Neuronal stem cell (in vitro differentiated cells): ENCODE data around the gene ACY1.
A peak's percentile ranks its signal among the peaks of the same experiment; 100 is the strongest.

Experiments used
- DNase-seq: peaks from one replicate; pipeline ENCODE4 v3.0.0-alpha.2; 2013; ENCODE audit warnings: low spot score
- H2AFZ ChIP-seq: one replicate; pipeline ENCODE4 v1.6.1; 2013; ENCODE audit warnings: mild to moderate bottlenecking, low read length, inconsistent platforms
- H2AK5ac ChIP-seq: 2 replicates; pipeline ENCODE4 v1.6.1; 2013; ENCODE audit warnings: low read depth, mild to moderate bottlenecking, inconsistent platforms, low read length, moderate library complexity, mixed read lengths
- H2BK120ac ChIP-seq: 2 replicates; pipeline ENCODE4 v1.6.1; 2013; ENCODE audit warnings: low read depth, mild to moderate bottlenecking, inconsistent platforms, low read length, moderate library complexity, mixed read lengths
- H2BK12ac ChIP-seq: one replicate; pipeline ENCODE4 v1.6.1; 2013; ENCODE audit warnings: low read length, inconsistent platforms
- H2BK15ac ChIP-seq: 2 replicates; pipeline ENCODE4 v1.6.1; 2013; ENCODE audit warnings: mild to moderate bottlenecking, low read length, inconsistent platforms, mixed read lengths
- H2BK5ac ChIP-seq: one replicate; pipeline ENCODE4 v1.6.1; 2013; ENCODE audit warnings: inconsistent platforms, mild to moderate bottlenecking, low read length, moderate library complexity
- H3K14ac ChIP-seq: one replicate; pipeline ENCODE4 v1.6.1; 2013; ENCODE audit warnings: low read length, inconsistent platforms
- H3K18ac ChIP-seq: 2 replicates; pipeline ENCODE4 v1.6.1; 2013; ENCODE audit warnings: low read length, inconsistent platforms
- H3K23ac ChIP-seq: 2 replicates; pipeline ENCODE4 v1.6.1; 2013; ENCODE audit warnings: low read depth, mild to moderate bottlenecking, mixed read lengths, low read length, inconsistent platforms; ENCODE audit not compliant: poor library complexity
- H3K27ac ChIP-seq: replicated peaks from 3 replicates; pipeline ENCODE4 v1.5.1; 2013; ENCODE audit warnings: low read length, inconsistent platforms
- H3K27me3 ChIP-seq, 3 experiments: 2 replicates each; pipeline ENCODE4 v1.6.1; 2013; ENCODE audit warnings: low read length in 3 of 3, mild to moderate bottlenecking in 2 of 3, inconsistent platforms in 1 of 3, low read depth in 1 of 3, mixed read lengths in 1 of 3, moderate library complexity in 1 of 3; ENCODE audit not compliant: control insufficient read depth in 3 of 3, insufficient read depth in 3 of 3
- H3K36me3 ChIP-seq, 2 donors: replicated peaks in 1 of 2; 2 replicates each; pipeline ENCODE4 v1.6.1; 2013; ENCODE audit warnings: low read length in 2 of 2; ENCODE audit not compliant: control insufficient read depth in 2 of 2, insufficient read depth in 2 of 2
- H3K4ac ChIP-seq: 2 replicates; pipeline ENCODE4 v1.6.1; 2013; ENCODE audit warnings: inconsistent platforms, mild to moderate bottlenecking, low read length, moderate library complexity
- H3K4me1 ChIP-seq, 2 donors: 1 replicate in 1 of 2; 2 replicates in 1 of 2; pipeline ENCODE4 v1.6.1; 2013; ENCODE audit warnings: low read length in 2 of 2, low read depth in 1 of 2; ENCODE audit not compliant: control insufficient read depth in 2 of 2, insufficient read depth in 1 of 2
- H3K4me2 ChIP-seq: one replicate; pipeline ENCODE4 v1.6.1; 2013; ENCODE audit warnings: mild to moderate bottlenecking, low read length, inconsistent platforms; ENCODE audit not compliant: insufficient read depth, poor library complexity, severe bottlenecking
- H3K4me3 ChIP-seq, 2 donors: 2 replicates each; pipeline ENCODE4 v1.5.1; 2013; ENCODE audit warnings: low read length in 2 of 2, mild to moderate bottlenecking in 2 of 2, inconsistent platforms in 1 of 2, moderate library complexity in 1 of 2
- H3K79me1 ChIP-seq: one replicate; pipeline ENCODE4 v1.6.1; 2013; ENCODE audit warnings: low read depth, mild to moderate bottlenecking, inconsistent platforms, low read length, moderate library complexity
- H3K9ac ChIP-seq: one replicate; pipeline ENCODE4 v1.6.1; 2013; ENCODE audit warnings: mild to moderate bottlenecking, low read depth, low read length, inconsistent platforms; ENCODE audit not compliant: poor library complexity
- H3K9me3 ChIP-seq, 2 donors: replicated peaks in 1 of 2; 2 replicates each; pipeline versions ENCODE3 to v1.6.1; 2013; ENCODE audit warnings: low read length in 2 of 2, mild to moderate bottlenecking in 2 of 2, inconsistent platforms in 1 of 2, low read depth in 1 of 2, mixed read lengths in 1 of 2, moderate library complexity in 1 of 2; ENCODE audit not compliant: control insufficient read depth in 2 of 2, insufficient read depth in 1 of 2
- H4K8ac ChIP-seq: one replicate; pipeline ENCODE4 v1.6.1; 2013; ENCODE audit warnings: low read depth, mild to moderate bottlenecking, inconsistent platforms, low read length, moderate library complexity
- H4K91ac ChIP-seq: one replicate; pipeline ENCODE4 v1.6.1; 2013; ENCODE audit warnings: low read length, low read depth, mild to moderate bottlenecking, inconsistent platforms; ENCODE audit not compliant: poor library complexity
- WGBS, 2 donors: extraction: QIAGEN DNeasy Blood & Tissue Kit; methylation state at CpG; one replicate each; pipeline ENCODE4 v1.1.7; 2013; ENCODE audit warnings: missing lambda C conversion rate in 2 of 2, mixed read lengths in 1 of 2; ENCODE audit not compliant: insufficient read length in 2 of 2, insufficient replicate concordance in 1 of 2; ENCODE audit errors: extremely low coverage in 2 of 2; 5-methylcytosine and 5-hydroxymethylcytosine counted together

ACY1 gene

DNA sequence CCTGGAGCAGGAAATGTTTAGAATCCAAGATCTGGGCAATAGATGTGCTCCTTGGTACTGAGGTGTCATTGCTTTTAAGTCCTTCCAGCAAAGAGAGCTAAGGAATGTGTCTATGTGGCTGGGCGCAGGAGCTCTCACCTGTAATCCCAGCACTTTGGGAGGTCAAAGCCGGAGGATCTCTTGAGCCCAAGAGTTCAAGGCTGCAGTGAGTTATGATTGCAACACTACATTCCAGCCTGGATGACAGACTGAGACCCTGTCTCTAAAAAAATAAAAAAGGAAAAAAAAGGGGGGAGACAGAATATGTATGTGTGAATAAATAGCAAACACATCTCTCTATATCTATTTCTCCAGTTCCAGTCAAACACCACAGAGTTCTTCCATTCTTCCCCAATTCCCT is 32.4 kb upstream of the ACY1 start:
- Histone ChIP-seq H4K91ac (no peak overlapping the region), H3K9ac (no peak overlapping the region), H3K36me3 (no peaks in the 10 kb centered on the region), H2BK5ac (no peak overlapping the region), H3K4me1 (peaks cover 7 to 9% of the 10 kb centered on the region in 2 donors), H2BK15ac (no peak overlapping the region), H3K4ac (no peak overlapping the region), H2BK120ac (no peak overlapping the region), H4K8ac (no peak overlapping the region), H2AK5ac (no peak overlapping the region), H3K18ac (no peak overlapping the region), H3K4me3 (no peak overlapping the region), H3K27ac (no peak overlapping the region), H3K27me3 (peaks cover 0 to 24% (median 10%) of the 10 kb centered on the region in 3 experiments), H2AFZ (no peak overlapping the region), H3K4me2 (no peak overlapping the region), H3K9me3 (peaks cover 0 to 11% of the 10 kb centered on the region in 2 donors), H3K23ac (no peak overlapping the region), H3K79me1 (no peaks in the 10 kb centered on the region), H2BK12ac (no peak overlapping the region), H3K14ac (no peak overlapping the region)
- no peak for DNase-seq
- no CpG with 5 or more reads among the region's 2 CpGs for WGBS, 2 donors

DNA sequence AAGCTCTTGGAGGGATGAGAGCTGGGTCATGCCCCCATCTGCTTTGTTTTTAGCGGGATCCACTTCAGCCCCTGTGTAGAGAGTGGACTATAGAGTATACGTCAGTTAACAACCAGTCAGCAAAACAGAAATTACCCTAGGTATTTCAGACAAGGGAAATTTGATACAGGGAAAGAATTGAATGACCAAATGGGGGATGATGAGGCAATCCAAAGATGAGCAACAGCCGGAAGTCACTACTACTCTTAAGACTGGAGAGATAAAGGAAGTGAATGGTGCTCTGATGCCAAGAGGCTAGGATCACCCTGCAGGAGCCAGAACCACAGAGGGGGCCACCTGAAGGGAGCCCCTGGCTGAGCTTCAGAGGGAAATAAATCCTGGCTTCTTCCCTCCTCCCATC is 29.9 kb upstream of the ACY1 start:
- Histone ChIP-seq H3K27me3 (peaks cover 0 to 24% (median 11%) of the 10 kb centered on the region in 3 experiments), H3K14ac (no peak overlapping the region), H2AFZ (peak overlapping the region; percentile 64), H4K8ac (no peak overlapping the region), H3K18ac (no peak overlapping the region), H2BK12ac (no peak overlapping the region), H3K23ac (no peak overlapping the region), H3K4me3 (no peak overlapping the region), H2BK15ac (no peak overlapping the region), H3K9ac (no peak overlapping the region), H2AK5ac (no peak overlapping the region), H3K4me2 (no peak overlapping the region), H3K27ac (no peak overlapping the region), H3K79me1 (peaks cover 2% of the 10 kb centered on the region), H4K91ac (no peak overlapping the region), H2BK5ac (no peak overlapping the region), H3K4ac (no peak overlapping the region), H3K36me3 (peaks cover 11 to 18% of the 10 kb centered on the region in 2 donors), H3K4me1 (peaks cover 7 to 18% of the 10 kb centered on the region in 2 donors), H3K9me3 (peaks cover 0 to 10% of the 10 kb centered on the region in 2 donors), H2BK120ac (no peak overlapping the region)
- no CpG with 5 or more reads among the region's 3 CpGs for WGBS, 2 donors
- no peak for DNase-seq

GRCh38 chr3:51954105-51954504 is 29.2 kb upstream of the ACY1 start:
- Histone ChIP-seq H3K36me3 (peaks cover 13 to 25% of the 10 kb centered on the region in 2 donors), H3K23ac (no peak overlapping the region), H3K14ac (no peak overlapping the region), H3K18ac (no peak overlapping the region), H2BK12ac (no peak overlapping the region), H3K79me1 (peaks cover 2% of the 10 kb centered on the region), H3K27me3 (peaks cover 0 to 24% (median 11%) of the 10 kb centered on the region in 3 experiments), H4K91ac (no peak overlapping the region), H3K4me3 (peak overlapping the region in 1 of 2 donors; percentile 7), H2BK120ac (no peak overlapping the region), H3K9ac (no peak overlapping the region), H3K9me3 (peaks cover 0 to 9% of the 10 kb centered on the region in 2 donors), H3K4me2 (no peak overlapping the region), H3K4ac (no peak overlapping the region), H2BK5ac (no peak overlapping the region), H2AFZ (peak overlapping the region; percentile 64), H3K4me1 (peaks cover 7 to 18% of the 10 kb centered on the region in 2 donors), H4K8ac (no peak overlapping the region), H3K27ac (no peak overlapping the region), H2AK5ac (no peak overlapping the region), H2BK15ac (no peak overlapping the region)
- WGBS, 2 donors, result no CpG with 5 or more reads among the region's 6 CpGs
- no peak for DNase-seq

DNA sequence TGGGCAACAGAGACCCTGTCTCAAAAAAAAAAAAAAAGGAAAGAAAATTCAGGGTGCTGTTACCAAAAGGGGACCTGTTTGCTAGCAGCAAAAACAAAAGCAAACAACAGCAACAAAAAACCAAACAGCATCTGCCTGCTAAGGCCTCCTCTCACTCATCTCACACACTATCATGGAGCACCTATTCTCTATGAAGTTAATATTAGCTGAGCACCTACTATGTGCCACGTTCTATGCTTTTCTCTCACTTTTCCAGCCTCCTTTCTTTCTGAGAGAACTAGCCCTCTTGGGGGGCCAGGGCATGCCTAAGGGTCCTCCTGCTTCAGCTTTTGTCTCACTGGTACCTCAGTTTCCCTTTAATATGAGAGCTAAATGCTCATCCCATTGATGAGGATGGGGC is 28.6 kb upstream of the ACY1 start:
- DNase-seq, result no peak
- no peak overlapping the region for H3K27ac ChIP-seq
- no peak overlapping the region for H3K23ac ChIP-seq
- H2AFZ ChIP-seq, result no peak overlapping the region
- H3K79me1 ChIP-seq, result peaks cover 2% of the 10 kb centered on the region
- peaks cover 7 to 18% of the 10 kb centered on the region in 2 donors for H3K4me1 ChIP-seq
- H3K4ac ChIP-seq, result no peak overlapping the region
- no peak overlapping the region for H2BK12ac ChIP-seq
- H2AK5ac ChIP-seq, result peak overlapping the region; percentile 28
- H3K9ac ChIP-seq, result no peak overlapping the region
- H3K4me3 ChIP-seq, result no peak overlapping the region
- H3K14ac ChIP-seq, result no peak overlapping the region
- H3K27me3 ChIP-seq, result peaks cover 0 to 24% (median 11%) of the 10 kb centered on the region in 3 experiments
- no peak overlapping the region for H2BK5ac ChIP-seq
- H4K8ac ChIP-seq, result no peak overlapping the region
- H2BK120ac ChIP-seq, result no peak overlapping the region
- no peak overlapping the region for H4K91ac ChIP-seq
- no CpG with 5 or more reads among the region's 1 CpG for WGBS, 2 donors
- peaks cover 16 to 31% of the 10 kb centered on the region in 2 donors for H3K36me3 ChIP-seq
- H3K18ac ChIP-seq, result no peak overlapping the region
- H2BK15ac ChIP-seq, result peak overlapping the region; percentile 97
- no peak overlapping the region for H3K4me2 ChIP-seq
- peaks cover 0 to 8% of the 10 kb centered on the region in 2 donors for H3K9me3 ChIP-seq
